A673 (cell line): ENCODE data around the gene PARP16.

Experiments used
- CTCF ChIP-seq: fragments of 300-800, 200-600 bp; sonication (generic); conservative IDR thresholded peaks from 2 replicates; pipeline ENCODE4 v1.5.1; 2017; ENCODE audit warnings: low read depth, mild to moderate bottlenecking, antibody characterized with exemption, low read length, moderate library complexity, mixed read lengths
- EZH2 ChIP-seq: fragments of 200-600 bp; sonication (generic); IDR thresholded peaks from 2 replicates; pipeline ENCODE4 v1.6.1; 2017; ENCODE audit warnings: borderline replicate concordance, low read depth, mild to moderate bottlenecking, mixed read lengths, antibody characterized with exemption, low read length; ENCODE audit not compliant: poor library complexity, severe bottlenecking

GRCh38 chr15:65217526-65218482, 68.9 kb downstream of the PARP16 start:
- TF ChIP-seq CTCF = no peak
- no peak for TF ChIP-seq EZH2
